Dendritic cell treated with granulocyte-macrophage colony-stimulating factor and Interleukin-4, amounts not matched to agents 40 ng/mL and 50 ng/mL, for 4 days (primary cell): ENCODE data around the gene MRE11.
A peak's percentile ranks its signal among the peaks of the same experiment; 100 is the strongest.

Experiments
- H3K27ac Mint-ChIP-seq: one replicate; pipeline ENCODE4 v1.8.0; 2022; ENCODE audit warnings: mild to moderate bottlenecking, mixed read lengths
- H3K27me3 Mint-ChIP-seq: one replicate; pipeline ENCODE4 v1.8.0; 2022; ENCODE audit warnings: mild to moderate bottlenecking, mixed read lengths
- H3K36me3 Mint-ChIP-seq: one replicate; pipeline ENCODE4 v1.8.0; 2022; ENCODE audit warnings: low read depth, mixed read lengths
- H3K4me1 Mint-ChIP-seq: one replicate; pipeline ENCODE4 v1.8.0; 2022; ENCODE audit warnings: low read depth, mixed read lengths
- H3K4me3 Mint-ChIP-seq: one replicate; pipeline ENCODE4 v1.8.0; 2022; ENCODE audit warnings: mild to moderate bottlenecking, moderate library complexity, mixed read lengths
- H3K9me3 Mint-ChIP-seq: one replicate; pipeline ENCODE4 v1.8.0; 2022; ENCODE audit warnings: mixed read lengths
- intact Hi-C: fragments of 100-400 bp; cut with micrococcal nuclease; formaldehyde crosslinking; loops from one replicate; pipeline ENCODE4 v1.15.0; 2022

The MRE11 gene

DNA sequence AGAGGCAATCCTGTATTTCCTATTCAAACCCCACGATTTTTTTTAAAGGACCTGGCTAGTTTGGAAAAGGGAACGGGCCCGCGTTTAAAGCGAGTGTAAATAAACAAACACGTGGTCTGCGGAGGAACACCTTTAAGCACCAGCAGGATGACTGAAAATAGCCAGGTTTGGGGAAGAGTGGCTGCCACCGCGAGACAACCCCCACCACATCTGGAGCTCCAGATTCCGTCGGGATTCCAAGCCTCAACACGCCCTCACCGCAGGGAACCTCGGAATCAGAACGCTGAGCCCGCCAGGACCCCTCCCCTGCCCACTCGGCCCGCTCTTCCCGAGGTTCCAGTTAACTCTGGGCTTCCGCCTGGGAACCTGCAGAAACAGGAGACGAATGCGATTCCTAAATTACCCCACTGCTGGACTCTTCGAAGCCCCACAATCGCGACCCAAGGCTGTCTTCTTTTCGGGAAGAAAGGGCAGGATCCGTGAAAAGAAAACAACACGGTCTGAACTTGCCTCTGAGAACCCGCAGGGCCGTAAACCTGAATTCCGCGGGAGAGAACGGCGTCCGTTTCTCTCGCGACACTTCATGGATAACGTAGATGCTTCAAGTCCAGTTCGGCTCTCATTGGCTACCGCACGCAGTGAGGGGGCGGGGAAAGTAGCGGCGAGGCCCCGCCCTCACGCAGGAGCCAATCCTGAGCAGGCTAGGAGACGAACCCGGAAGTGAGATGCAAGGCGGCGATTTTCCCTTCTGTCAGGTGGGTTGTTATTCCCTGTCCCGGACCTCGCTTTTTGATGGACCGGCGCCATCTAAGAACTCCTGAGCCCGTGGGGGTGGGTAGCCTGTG, at the start of gene MRE11, which contains the start of gene ANKRD49:
TSS of gene MRE11 (minus strand) at position 564 of the 845 bp plus-strand sequence. CDS start 1,043 bp downstream, outside the sequence.
TSS of gene ANKRD49 (plus strand) at position 704 of the 845 bp plus-strand sequence. CDS start 2,710 bp downstream, outside the sequence.
- Mint-ChIP-seq H3K4me1 (peaks cover 25% of the 10 kb centered on the region), H3K4me3 (peak within 1 kb of the TSS; percentile 90), H3K27ac (peak within 1 kb of the TSS; percentile 94), H3K27me3 (no peaks in the 10 kb centered on the region), H3K9me3 (no peaks in the 10 kb centered on the region), H3K36me3 (peaks cover 51% of the 10 kb centered on the region)
- intact Hi-C loops = loop anchor here (5.0 to 10.0 kb wide), 3 partner anchors 366 to 751 kb away; partner anchors contain the start of genes C11orf54, CWC15, KDM4D and PANX1

DNA sequence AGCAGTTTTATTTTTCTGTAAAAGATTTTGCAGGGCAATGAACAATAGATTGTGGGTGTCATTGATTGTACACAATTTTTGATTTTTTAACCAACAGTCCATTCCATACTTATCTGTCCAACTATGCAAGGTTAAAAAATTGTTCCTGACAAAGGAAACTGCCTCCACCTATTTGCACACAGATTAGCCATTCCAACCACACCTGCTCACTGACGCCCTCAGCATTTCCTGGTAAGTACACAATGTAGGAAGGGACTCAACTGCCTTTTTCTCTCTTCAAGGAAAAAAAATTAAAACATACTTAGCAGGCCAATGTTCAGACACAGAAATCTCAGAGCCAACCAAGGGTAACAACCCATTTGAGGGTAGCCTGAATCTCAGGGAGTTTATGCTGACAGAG, 45.8 kb upstream of the MRE11 start:
- H3K4me3 Mint-ChIP-seq = no peak overlapping the region
- no peaks in the 10 kb centered on the region for H3K27me3 Mint-ChIP-seq
- H3K4me1 Mint-ChIP-seq = peaks cover 19% of the 10 kb centered on the region
- intact Hi-C loops = loop anchor here (10.0 kb wide), 1 partner anchor 215 kb away; no protein-coding TSS in a partner anchor
- no peaks in the 10 kb centered on the region for H3K9me3 Mint-ChIP-seq
- H3K27ac Mint-ChIP-seq = no peak overlapping the region
- peaks cover 6% of the 10 kb centered on the region for H3K36me3 Mint-ChIP-seq

DNA sequence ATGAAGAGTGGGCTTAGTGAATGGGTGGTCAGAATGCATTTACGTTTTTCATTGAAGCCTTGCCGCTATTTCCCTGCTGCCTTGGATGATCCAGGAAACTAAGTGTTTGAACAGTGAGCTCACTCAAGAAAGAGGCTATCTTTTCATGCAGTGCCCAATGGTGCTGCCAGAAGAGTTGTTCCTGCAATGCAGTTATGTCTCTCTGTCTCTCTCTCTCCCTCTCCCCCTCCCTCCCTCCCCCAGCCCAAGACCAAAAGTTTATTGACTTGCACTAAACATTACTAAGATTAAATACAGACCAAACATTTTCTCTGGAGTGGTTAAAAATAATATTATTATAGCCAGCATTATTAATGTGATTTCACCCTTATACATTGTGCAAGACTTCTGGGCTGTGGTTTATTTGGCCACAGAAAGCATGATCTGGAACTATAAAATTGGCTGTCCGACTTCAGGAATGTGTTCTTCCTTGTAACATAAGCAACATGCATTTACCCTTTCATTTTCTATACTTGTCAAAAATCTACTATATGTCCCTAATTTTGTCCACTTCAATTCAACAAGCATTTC, 43.5 kb upstream of the MRE11 start:
- intact Hi-C loops = loop anchor here (10.0 kb wide), 1 partner anchor 218 kb away; no protein-coding TSS in a partner anchor
- Mint-ChIP-seq H3K27me3 (no peaks in the 10 kb centered on the region), H3K9me3 (no peaks in the 10 kb centered on the region), H3K36me3 (no peaks in the 10 kb centered on the region), H3K4me3 (no peak overlapping the region), H3K27ac (no peak overlapping the region), H3K4me1 (peaks cover 24% of the 10 kb centered on the region)

DNA sequence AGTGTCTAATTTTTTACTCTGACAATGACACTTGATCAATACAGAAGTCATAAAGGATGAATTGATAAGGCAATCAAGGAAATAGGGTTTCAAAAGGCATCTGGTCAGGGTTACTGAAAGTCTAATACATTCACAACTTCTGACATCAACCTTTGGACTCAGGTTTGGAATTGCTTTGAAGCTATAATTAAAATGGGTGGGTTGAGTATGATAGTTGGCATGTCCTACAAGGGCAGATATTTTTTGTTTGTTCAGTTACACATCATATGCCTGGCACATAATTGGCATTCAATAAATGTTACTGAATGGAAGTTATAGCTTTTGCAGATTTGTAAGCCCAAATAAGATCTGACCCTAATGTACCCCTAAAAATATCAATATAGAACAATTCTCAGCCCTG, 42.7 kb upstream of the MRE11 start:
- H3K4me3 Mint-ChIP-seq = no peak overlapping the region
- H3K27me3 Mint-ChIP-seq = no peaks in the 10 kb centered on the region
- no peaks in the 10 kb centered on the region for H3K36me3 Mint-ChIP-seq
- peaks cover 24% of the 10 kb centered on the region for H3K4me1 Mint-ChIP-seq
- H3K9me3 Mint-ChIP-seq = no peaks in the 10 kb centered on the region
- no peak overlapping the region for H3K27ac Mint-ChIP-seq
- intact Hi-C loops = loop anchor here (10.0 kb wide), 1 partner anchor 218 kb away; no protein-coding TSS in a partner anchor

DNA sequence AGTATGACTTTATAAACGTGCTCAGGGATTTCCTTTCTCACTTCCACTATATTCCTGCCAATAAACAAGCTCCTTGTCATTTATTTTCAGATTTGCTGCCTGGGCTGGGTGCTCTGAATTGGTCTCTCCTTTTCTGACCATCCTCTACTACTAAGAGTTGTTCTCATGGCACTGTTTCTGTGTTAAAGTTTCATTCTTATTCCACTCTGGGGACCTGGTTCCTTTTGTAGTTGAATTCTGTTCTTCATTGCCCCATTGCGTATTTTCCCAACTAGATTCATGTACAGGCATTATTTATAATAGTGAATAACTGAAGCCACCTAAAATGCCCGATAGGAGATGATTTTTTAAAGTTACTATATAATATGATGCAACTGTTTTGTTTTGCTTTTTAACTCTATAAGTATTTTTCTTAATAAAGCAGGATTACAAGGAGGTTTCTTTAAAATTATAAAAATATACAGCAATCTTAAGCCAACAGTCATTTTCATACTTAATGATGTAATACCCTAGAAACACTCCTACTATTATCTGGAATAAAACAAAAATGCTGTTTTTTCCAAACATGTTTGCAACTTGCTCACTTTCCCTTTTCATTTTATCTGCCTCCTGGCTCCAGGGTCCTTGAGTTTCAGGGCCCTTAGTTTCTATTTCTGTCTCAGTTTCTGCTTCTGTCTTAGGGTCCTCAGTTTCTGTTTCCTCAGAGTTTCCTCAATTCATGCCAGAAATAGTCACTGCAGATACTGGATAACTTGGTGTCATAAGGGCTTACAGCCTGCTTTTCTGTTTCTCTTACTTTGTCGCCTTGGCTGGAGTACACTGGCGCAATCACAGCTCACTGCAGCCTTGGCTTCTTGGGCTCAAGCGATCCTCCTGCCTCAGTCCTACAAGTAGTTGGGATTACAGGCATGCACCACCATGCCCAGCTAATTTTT, 40.3 kb upstream of the MRE11 start:
- intact Hi-C loops = loop anchor here (10.0 kb wide), 1 partner anchor 221 kb away; no protein-coding TSS in a partner anchor
- peak overlapping the region; percentile 79 for H3K27ac Mint-ChIP-seq
- no peaks in the 10 kb centered on the region for H3K9me3 Mint-ChIP-seq
- H3K4me1 Mint-ChIP-seq = peaks cover 24% of the 10 kb centered on the region
- no peaks in the 10 kb centered on the region for H3K27me3 Mint-ChIP-seq
- no peaks in the 10 kb centered on the region for H3K36me3 Mint-ChIP-seq
- peak overlapping the region; percentile 44 for H3K4me3 Mint-ChIP-seq

DNA sequence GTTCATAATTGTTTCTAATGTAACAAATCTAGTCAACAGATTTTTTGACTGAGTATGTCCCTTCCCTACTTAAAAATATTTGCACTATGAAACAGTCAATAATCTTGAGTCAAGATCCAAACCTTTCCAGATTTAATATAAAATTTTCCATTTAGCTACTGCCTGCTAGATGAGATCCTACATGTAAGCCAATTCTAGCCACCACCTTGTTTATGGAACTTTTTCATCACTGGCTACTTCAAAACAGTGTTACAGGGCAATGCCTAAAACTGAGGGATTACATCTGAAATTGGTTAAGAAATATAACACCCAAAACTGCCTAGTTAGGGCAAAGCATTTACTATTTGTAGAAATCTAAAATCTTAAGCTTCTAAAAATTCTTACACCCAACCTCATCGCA, 39.6 kb upstream of the MRE11 start:
- Mint-ChIP-seq H3K27me3 (no peaks in the 10 kb centered on the region), H3K9me3 (no peaks in the 10 kb centered on the region), H3K4me1 (peaks cover 24% of the 10 kb centered on the region), H3K4me3 (no peak overlapping the region), H3K36me3 (no peaks in the 10 kb centered on the region), H3K27ac (no peak overlapping the region)
- intact Hi-C loops = loop anchor here (10.0 kb wide), 1 partner anchor 222 kb away; no protein-coding TSS in a partner anchor

DNA sequence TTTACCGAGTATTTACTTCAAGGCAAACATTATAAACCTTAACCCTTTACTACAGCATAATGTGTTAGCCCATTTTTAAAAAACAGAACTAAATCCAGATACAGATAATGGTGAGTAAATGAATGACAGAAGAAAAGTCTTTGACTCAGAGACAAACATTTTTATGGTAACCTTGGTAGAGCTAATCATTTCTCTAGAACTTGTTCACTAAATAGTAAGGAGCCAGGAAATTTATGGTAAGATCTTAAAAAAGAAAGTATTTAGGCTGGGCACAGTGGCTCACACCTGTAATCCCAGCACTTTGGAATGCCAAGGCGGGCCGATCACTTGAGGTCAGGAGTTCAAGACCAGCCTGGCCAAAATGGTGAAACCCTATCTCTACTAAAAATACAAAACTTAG, 38.6 kb upstream of the MRE11 start:
- no peak overlapping the region for H3K4me3 Mint-ChIP-seq
- no peaks in the 10 kb centered on the region for H3K9me3 Mint-ChIP-seq
- intact Hi-C loops = loop anchor here (10.0 kb wide), 1 partner anchor 223 kb away; no protein-coding TSS in a partner anchor
- no peaks in the 10 kb centered on the region for H3K27me3 Mint-ChIP-seq
- no peak overlapping the region for H3K27ac Mint-ChIP-seq
- no peaks in the 10 kb centered on the region for H3K36me3 Mint-ChIP-seq
- H3K4me1 Mint-ChIP-seq = peaks cover 20% of the 10 kb centered on the region

DNA sequence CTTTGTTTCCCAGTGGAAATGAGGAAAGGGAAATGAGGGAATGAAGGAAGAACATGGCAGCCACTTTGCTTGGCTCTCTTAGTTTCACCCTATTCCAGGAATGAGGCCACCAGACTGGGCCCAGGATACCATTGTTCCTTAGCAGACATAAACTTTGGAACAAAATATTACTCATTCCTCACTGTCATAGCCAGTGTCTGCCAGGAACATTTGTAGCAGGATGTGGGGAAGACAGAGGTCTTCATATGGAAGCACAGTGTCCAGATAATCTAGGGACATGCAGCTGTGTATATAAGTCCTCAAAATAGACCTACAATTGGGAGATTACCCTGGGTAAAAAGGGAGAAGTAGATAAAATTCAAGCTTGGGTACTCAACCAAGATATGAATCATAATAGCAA, 34.9 kb upstream of the MRE11 start:
- Mint-ChIP-seq H3K36me3 (no peaks in the 10 kb centered on the region), H3K4me1 (peaks cover 26% of the 10 kb centered on the region), H3K9me3 (no peaks in the 10 kb centered on the region), H3K27ac (no peak overlapping the region), H3K27me3 (no peaks in the 10 kb centered on the region), H3K4me3 (no peak overlapping the region)
- intact Hi-C loops = loop anchor here (10.0 kb wide), 1 partner anchor 366 kb away; no protein-coding TSS in a partner anchor

DNA sequence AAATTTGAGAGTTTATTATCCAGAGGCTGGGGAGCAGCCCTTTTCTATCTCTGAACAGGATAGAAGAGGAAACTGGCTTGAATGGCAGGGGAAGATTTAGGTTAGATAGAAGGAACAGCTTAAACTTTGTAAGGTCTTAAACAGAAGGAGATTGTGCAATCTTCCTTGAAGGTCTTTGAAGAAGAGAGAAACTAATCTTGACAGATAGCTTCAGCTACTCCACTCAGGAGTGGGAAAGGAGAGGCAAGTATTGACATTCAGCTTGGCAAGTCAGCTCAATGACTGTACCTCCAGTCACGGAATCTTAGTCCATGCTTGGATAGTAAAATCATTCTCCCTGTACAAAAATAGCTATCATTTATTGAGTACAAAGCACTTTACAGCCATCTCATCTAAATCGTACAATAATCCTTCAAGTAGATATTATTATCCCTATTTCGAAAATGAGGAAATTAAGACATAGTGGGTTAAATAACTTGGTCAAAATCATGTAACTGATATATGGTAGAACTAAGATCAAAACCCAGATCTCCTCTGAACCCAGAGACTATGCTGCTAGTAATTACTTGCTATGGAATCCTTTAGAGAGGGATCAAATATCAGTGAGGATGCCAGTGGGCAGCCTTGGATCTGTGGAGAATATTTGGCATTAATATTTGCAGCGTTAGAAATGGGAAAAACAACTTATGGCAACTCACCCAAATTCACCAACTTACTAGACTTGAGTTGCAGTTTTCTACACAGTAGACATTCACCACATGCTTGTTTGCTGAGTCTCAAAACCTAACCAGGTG, 33.2 kb upstream of the MRE11 start:
- Mint-ChIP-seq H3K4me1 (peaks cover 18% of the 10 kb centered on the region), H3K4me3 (no peak overlapping the region), H3K9me3 (no peaks in the 10 kb centered on the region), H3K27ac (no peak overlapping the region), H3K27me3 (no peaks in the 10 kb centered on the region), H3K36me3 (no peaks in the 10 kb centered on the region)
- intact Hi-C loops = loop anchor here (10.0 kb wide), 1 partner anchor 368 kb away; no protein-coding TSS in a partner anchor

DNA sequence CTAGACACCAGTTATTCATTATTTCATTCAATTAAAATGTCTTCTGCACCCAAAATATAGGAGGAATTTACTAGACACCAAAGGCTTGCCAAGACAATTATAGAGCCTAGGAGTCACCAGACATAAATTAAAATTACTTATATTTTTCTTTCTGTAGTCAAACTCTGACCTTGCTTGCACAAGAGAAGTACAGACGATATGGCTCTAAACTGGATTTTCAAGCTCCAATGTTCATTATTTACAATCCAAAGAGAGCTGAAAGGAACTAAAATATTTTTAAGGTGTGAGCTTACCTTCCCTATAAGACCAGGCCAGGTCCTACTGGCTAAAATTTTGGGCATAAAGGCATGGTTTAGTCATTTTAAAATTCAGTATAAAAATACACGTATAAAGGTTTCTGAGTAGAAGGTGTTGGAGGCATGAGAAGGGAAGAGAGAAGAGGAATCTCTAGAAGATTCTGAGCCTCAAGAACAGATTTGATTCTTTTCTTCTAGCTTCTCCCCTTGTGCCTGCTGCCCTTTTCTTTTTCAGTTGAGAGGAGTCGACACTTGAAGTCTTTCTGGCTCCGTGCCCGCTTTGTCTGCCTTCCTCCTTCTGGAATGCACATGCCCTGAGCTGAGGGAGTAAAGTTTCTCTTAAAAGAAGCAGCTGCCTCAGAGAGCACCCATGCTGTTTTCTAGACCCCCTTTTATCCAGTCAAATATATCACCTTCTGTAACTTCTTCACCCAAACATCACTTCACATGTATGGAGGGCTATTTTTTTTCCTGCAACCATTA, 32.1 kb upstream of the MRE11 start:
- Mint-ChIP-seq H3K36me3 (no peaks in the 10 kb centered on the region), H3K9me3 (no peaks in the 10 kb centered on the region), H3K27me3 (no peaks in the 10 kb centered on the region), H3K4me3 (peak overlapping the region; percentile 21), H3K4me1 (peaks cover 18% of the 10 kb centered on the region), H3K27ac (no peak overlapping the region)
- intact Hi-C loops = loop anchor here (10.0 kb wide), 1 partner anchor 369 kb away; no protein-coding TSS in a partner anchor

DNA sequence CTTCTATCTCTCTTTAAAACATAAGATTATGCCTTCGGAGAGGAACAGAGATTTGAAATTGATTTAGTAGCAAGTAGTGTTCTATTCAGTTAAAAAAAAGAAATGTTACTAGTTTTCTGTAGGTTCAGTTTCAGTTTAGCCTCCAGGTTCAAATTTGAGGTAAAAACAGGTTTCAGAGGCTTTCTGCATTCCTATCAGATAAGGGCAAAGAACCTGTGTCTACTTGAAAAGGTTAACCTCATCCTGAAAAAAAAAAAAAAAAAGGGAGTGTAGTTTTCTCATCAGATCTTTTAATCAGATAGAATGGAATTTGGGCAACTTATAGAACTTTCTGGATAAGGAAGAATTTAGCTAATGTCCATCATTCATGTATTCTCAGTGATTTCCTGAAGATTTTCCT, 30.7 kb upstream of the MRE11 start:
- no peaks in the 10 kb centered on the region for H3K9me3 Mint-ChIP-seq
- no peaks in the 10 kb centered on the region for H3K36me3 Mint-ChIP-seq
- H3K27me3 Mint-ChIP-seq = no peaks in the 10 kb centered on the region
- no peak overlapping the region for H3K4me3 Mint-ChIP-seq
- peaks cover 18% of the 10 kb centered on the region for H3K4me1 Mint-ChIP-seq
- intact Hi-C loops = loop anchor here (10.0 kb wide), 1 partner anchor 370 kb away; no protein-coding TSS in a partner anchor
- H3K27ac Mint-ChIP-seq = no peak overlapping the region

DNA sequence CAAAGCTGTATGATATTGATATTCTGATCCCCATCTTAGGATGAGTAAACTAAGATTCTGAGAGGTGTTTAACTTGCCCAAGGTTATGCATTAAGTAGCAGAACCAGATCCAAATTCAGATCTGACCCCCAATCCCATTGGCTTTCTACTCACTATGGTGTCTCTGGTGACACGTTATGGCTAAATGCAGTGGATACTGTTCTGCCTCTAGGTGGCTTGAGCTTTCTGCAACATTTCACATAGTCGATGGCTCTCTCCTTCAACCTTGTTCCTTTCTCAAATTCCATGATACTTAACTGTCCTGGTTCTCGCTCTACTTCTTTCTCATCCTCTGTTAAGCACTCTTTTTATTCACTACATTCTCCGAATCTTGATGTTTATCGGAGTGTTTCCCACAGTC, 28.0 kb upstream of the MRE11 start:
- no peaks in the 10 kb centered on the region for H3K27me3 Mint-ChIP-seq
- H3K9me3 Mint-ChIP-seq = no peaks in the 10 kb centered on the region
- no peaks in the 10 kb centered on the region for H3K36me3 Mint-ChIP-seq

More for the DNA sequence above, 28.0 kb upstream of the MRE11 start:
- no peak overlapping the region for H3K4me3 Mint-ChIP-seq
- no peak overlapping the region for H3K27ac Mint-ChIP-seq
- H3K4me1 Mint-ChIP-seq = peaks cover 11% of the 10 kb centered on the region
- intact Hi-C loops = loop anchor here (10.0 kb wide), 1 partner anchor 373 kb away; no protein-coding TSS in a partner anchor
